HG03039 (cell line): ENCODE data around the gene HIVEP3.
"Not testable (repeated sequence)": the region's sequence is repeated elsewhere in the genome, so short reads cannot be mapped to it uniquely, and the experiment has no call there.

Experiments
- ATAC-seq: cut with Tn5 transposase; IDR thresholded peaks from one replicate; pipeline ENCODE4 v1.9.1; 2021; ENCODE audit warnings: mild to moderate bottlenecking, moderate library complexity; ENCODE audit not compliant: unreplicated experiment

HIVEP3 gene

GRCh38 chr1:41924911-41925310 is 6.2 kb upstream of the HIVEP3 start:
- ATAC-seq, result no peak

- ATAC-seq, result not testable (repeated sequence)
Observed at GRCh38 chr1:41921271-41921670, 2.5 kb upstream of the HIVEP3 start.

GRCh38 chr1:41920658-41921057 is 1.9 kb upstream of the HIVEP3 start:
- no peak for ATAC-seq

GRCh38 chr1:41919764-41920397 is 1.2 kb upstream of the HIVEP3 start:
- no peak for ATAC-seq

- ATAC-seq, result no peak
Observed at GRCh38 chr1:41919131-41919530, 409 bp upstream of the HIVEP3 start.

- ATAC-seq, result no peak
Observed at GRCh38 chr1:41917835-41918449, 780 bp downstream of the HIVEP3 start.

GRCh38 chr1:41917076-41917475 is 1.6 kb downstream of the HIVEP3 start:
- ATAC-seq, result no peak

GRCh38 chr1:41915786-41916571 is 2.7 kb downstream of the HIVEP3 start:
- no peak for ATAC-seq

- no peak for ATAC-seq
Observed at GRCh38 chr1:41914516-41914915, 4.2 kb downstream of the HIVEP3 start.

GRCh38 chr1:41913014-41913413 is 5.7 kb downstream of the HIVEP3 start:
- ATAC-seq, result no peak

GRCh38 chr1:41908288-41908895 is 10.3 kb downstream of the HIVEP3 start:
- ATAC-seq, result no peak

- no peak for ATAC-seq
Observed at GRCh38 chr1:41907446-41907845, 11.3 kb downstream of the HIVEP3 start.

GRCh38 chr1:41906943-41907342 is 11.8 kb downstream of the HIVEP3 start:
- no peak for ATAC-seq

GRCh38 chr1:41905093-41905675 is 13.5 kb downstream of the HIVEP3 start:
- ATAC-seq, result no peak

- no peak for ATAC-seq
Observed at GRCh38 chr1:41902664-41903063, 16.1 kb downstream of the HIVEP3 start.

- ATAC-seq, result no peak
Observed at GRCh38 chr1:41902159-41902577, 16.6 kb downstream of the HIVEP3 start.

- ATAC-seq, result no peak
Observed at GRCh38 chr1:41901551-41901950, 17.2 kb downstream of the HIVEP3 start.

- no peak for ATAC-seq
Observed at GRCh38 chr1:41900603-41901444, 17.9 kb downstream of the HIVEP3 start.

GRCh38 chr1:41898191-41898713 is 20.5 kb downstream of the HIVEP3 start:
- ATAC-seq, result no peak

GRCh38 chr1:41895552-41895951 is 23.2 kb downstream of the HIVEP3 start:
- ATAC-seq, result no peak
